Activated CD8-positive, alpha-beta memory T cell treated with anti-CD3 and anti-CD28 coated beads, Interleukin-2, amount 10 ng/mL, durations not matched to agents 7 days and 5 days (primary cell): ENCODE data around the gene CIART. TPM values are rescaled to one million over a fixed set of nuclear protein-coding genes. Genes with fewer than 3 reads are reported as not detected.
"Not testable (repeated sequence)": the region's sequence is repeated elsewhere in the genome, so short reads cannot be mapped to it uniquely, and the experiment has no call there.

Experiments used
- ATAC-seq: fragments of 150-1000 bp; cut with Tn5 transposase; one replicate; pipeline ENCODE4 v1.10.0; 2021; ENCODE audit warnings: moderate library complexity
- CTCF ChIA-PET: fragments of 350-600 bp; sonication (Branson Sonifier 250); formaldehyde crosslinking; loops from one replicate; lab custom pipeline; 2021; ENCODE audit warnings: antibody characterized with exemption; lab: Charles Lee
- DNase-seq: peaks from one replicate; pipeline ENCODE4 v3.0.0-alpha.2; 2020
- H3K27ac Mint-ChIP-seq: one replicate; pipeline ENCODE4 v1.8.0; 2021; ENCODE audit warnings: mild to moderate bottlenecking, mixed read lengths
- H3K27me3 Mint-ChIP-seq: one replicate; pipeline ENCODE4 v1.8.0; 2021; ENCODE audit warnings: mixed read lengths
- H3K36me3 Mint-ChIP-seq: one replicate; pipeline ENCODE4 v1.8.0; 2021; ENCODE audit warnings: mild to moderate bottlenecking, mixed read lengths
- H3K4me1 Mint-ChIP-seq: one replicate; pipeline ENCODE4 v1.8.0; 2021; ENCODE audit warnings: mixed read lengths
- H3K4me3 Mint-ChIP-seq: one replicate; pipeline ENCODE4 v1.8.0; 2021; ENCODE audit warnings: mild to moderate bottlenecking, moderate library complexity, mixed read lengths
- H3K9me3 Mint-ChIP-seq: one replicate; pipeline ENCODE4 v1.8.0; 2022; ENCODE audit warnings: low read depth, mixed read lengths
- total RNA-seq, 2 experiments: library from RNA; stranded (reverse); gene quantifications; one replicate each; pipeline ENCODE4 v1.2.3, GENCODE V29; 2021

Gene CIART
- total RNA-seq, 2 experiments from 2014 or later: 0.44 to 1.7 TPM

DNA sequence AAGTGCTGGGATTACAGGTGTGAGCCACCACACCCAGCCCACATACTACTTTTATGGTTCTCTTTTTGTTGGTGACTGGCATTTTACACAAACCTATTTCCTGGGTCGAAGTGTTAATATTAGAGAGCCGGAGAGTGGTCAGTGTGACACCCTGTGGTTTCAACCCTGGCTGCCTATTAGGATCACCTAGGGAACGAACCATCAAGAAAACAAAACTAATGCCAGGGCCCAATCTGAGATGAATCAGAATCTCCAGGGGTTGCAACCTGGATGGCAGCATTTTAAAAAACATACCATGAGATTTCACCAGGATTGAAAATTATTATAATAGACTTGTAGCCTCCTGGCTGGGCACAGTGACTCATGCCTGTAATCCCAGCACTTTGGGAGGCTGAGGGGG, 17.4 kb downstream of the CIART start:
- H3K9me3 Mint-ChIP-seq: no peaks in the 10 kb centered on the region
- H3K36me3 Mint-ChIP-seq: peaks cover 37% of the 10 kb centered on the region
- CTCF ChIA-PET: no interaction called here
- H3K27me3 Mint-ChIP-seq: no peaks in the 10 kb centered on the region
- H3K4me1 Mint-ChIP-seq: peaks cover 27% of the 10 kb centered on the region
- H3K27ac Mint-ChIP-seq: no peak overlapping the region
- no peak overlapping the region for H3K4me3 Mint-ChIP-seq
- DNase-seq (no peak), ATAC-seq (no peak)

DNA sequence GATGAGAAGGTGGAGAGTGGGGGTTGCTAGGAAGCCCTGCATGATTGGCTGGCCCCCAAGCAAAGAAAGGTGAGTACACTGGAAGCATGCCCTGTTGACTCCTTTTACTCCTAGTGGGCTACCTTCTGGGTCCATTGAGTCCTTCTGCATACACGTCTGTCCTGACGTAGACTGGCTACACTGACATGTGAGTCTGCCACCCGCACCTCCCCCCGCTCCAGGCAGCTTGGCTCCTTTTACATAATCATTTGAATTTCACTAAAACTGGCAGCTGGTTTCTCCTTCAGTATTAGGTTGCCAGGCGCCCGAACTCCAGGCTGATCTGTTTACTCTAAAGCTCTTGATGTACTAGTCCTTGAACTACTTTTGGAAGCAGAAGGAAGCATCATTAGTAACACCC, 20.0 kb downstream of the CIART start:
- DNase-seq: no peak
- ATAC-seq: no peak
- no peaks in the 10 kb centered on the region for H3K27me3 Mint-ChIP-seq
- H3K4me1 Mint-ChIP-seq: peaks cover 6% of the 10 kb centered on the region
- peaks cover 27% of the 10 kb centered on the region for H3K36me3 Mint-ChIP-seq
- no peak overlapping the region for H3K4me3 Mint-ChIP-seq
- H3K27ac Mint-ChIP-seq: no peak overlapping the region
- CTCF ChIA-PET: no interaction called here
- H3K9me3 Mint-ChIP-seq: no peaks in the 10 kb centered on the region

DNA sequence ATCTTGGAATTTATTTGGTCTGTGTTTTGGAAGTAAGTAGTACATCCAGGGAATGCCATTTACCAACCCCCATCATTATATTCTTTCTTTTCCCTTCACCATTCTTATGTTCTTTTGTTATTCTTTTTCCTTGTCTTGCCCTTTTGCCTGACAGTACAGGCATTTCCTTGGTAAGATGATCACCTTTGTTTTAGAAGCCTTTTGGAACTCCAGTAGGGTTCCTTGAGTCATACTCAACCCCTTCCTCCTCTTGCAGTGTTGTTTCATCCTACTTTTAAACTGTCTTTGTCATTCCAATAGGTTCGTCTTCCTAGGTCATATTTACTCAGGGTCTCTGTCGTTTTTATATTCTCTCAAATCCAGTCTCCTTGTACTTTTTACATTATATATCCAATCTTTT, 20.5 kb downstream of the CIART start:
- no peak overlapping the region for H3K27ac Mint-ChIP-seq
- peaks cover 25% of the 10 kb centered on the region for H3K36me3 Mint-ChIP-seq
- no peak for ATAC-seq
- H3K9me3 Mint-ChIP-seq: no peaks in the 10 kb centered on the region
- H3K27me3 Mint-ChIP-seq: no peaks in the 10 kb centered on the region
- DNase-seq: no peak
- peaks cover 3% of the 10 kb centered on the region for H3K4me1 Mint-ChIP-seq
- CTCF ChIA-PET: no interaction called here
- H3K4me3 Mint-ChIP-seq: no peak overlapping the region

DNA sequence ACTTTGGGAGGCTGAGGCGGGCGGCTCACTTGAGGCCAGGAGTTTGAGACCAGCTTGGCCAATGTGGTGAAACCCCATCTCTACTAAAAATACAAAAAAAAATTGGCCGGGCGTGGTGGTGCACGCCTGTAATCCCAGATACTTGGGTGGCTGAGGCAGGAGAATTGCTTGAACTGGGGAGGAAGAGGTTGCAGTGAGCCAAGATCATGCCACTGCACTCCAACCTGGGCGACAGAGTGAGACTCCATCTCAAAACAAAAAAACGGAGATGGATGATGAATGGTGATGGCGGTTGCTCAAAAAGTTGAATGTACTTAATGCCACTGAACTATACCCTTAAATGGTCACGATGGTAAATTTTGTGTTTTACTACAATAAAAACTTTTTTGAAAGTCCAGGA, 26.2 kb downstream of the CIART start:
- H3K36me3 Mint-ChIP-seq: peaks cover 16% of the 10 kb centered on the region
- H3K27me3 Mint-ChIP-seq, ATAC-seq, H3K4me1 Mint-ChIP-seq, H3K9me3 Mint-ChIP-seq, DNase-seq, CTCF ChIA-PET, H3K27ac Mint-ChIP-seq, H3K4me3 Mint-ChIP-seq: not testable (repeated sequence)

DNA sequence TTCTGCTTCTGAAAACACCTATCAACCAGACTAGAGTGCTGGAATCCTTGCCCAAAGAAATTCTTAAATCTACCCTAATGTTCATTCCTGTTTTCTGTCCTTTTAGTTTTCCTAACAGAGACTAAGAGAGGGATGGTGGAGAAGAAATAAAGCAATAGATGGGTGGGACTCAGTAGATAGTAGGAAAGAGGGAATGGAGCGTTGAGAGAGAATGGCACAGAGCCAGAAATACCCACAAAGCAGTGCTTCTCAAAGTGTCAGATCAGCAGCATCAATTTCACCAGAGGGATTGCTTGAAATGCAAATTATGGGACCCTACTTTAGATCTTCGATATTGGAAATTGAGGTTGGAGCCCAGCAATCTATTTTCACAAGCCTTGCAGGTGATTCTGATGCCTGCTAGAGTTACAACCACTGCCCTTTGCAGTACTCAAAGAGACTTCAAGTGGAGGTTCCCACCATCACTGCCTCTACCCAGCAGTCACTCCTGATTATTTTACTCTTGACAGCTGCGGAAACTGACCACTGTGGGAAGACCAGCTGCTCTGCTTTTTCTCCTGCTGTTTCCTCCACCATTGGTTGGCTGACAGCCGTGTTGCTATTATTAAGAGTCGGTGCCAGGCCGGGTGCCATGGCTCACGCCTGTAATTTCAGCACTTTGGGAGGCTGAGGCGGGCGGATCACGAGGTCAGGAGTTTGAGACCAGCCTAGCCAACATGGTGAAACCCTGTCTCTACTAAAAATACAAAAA, 27.6 kb downstream of the CIART start:
- no peaks in the 10 kb centered on the region for H3K9me3 Mint-ChIP-seq
- H3K27me3 Mint-ChIP-seq: no peaks in the 10 kb centered on the region
- no peak overlapping the region for H3K27ac Mint-ChIP-seq
- CTCF ChIA-PET: no interaction called here
- no peak for ATAC-seq
- no peak for DNase-seq
- H3K4me1 Mint-ChIP-seq: no peaks in the 10 kb centered on the region
- no peak overlapping the region for H3K4me3 Mint-ChIP-seq
- peaks cover 16% of the 10 kb centered on the region for H3K36me3 Mint-ChIP-seq

DNA sequence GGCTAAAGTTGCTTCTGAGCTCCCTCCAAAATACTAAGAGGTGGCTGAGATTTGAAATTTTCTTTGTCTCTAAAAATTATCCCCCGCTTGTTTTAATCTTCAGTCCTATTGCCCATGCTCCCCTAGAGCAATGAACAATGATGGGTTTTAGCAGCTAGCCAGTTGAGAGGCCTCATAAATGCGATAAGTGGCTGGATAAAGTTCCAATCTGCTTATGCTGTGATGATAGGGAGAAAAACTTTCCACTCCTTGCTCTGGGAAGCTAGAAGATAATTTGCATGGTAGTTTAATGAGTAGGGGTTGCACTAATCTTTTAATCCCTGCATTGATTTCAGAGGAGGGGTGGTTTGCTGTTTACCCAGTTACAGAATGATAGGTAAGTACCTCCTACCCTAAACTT, 29.4 kb downstream of the CIART start:
- CTCF ChIA-PET: no interaction called here
- Mint-ChIP-seq H3K27me3 (no peaks in the 10 kb centered on the region), H3K27ac (no peak overlapping the region), H3K4me3 (no peak overlapping the region), H3K36me3 (peaks cover 13% of the 10 kb centered on the region), H3K4me1 (no peaks in the 10 kb centered on the region), H3K9me3 (no peaks in the 10 kb centered on the region)
- DNase-seq (no peak), ATAC-seq (no peak)

DNA sequence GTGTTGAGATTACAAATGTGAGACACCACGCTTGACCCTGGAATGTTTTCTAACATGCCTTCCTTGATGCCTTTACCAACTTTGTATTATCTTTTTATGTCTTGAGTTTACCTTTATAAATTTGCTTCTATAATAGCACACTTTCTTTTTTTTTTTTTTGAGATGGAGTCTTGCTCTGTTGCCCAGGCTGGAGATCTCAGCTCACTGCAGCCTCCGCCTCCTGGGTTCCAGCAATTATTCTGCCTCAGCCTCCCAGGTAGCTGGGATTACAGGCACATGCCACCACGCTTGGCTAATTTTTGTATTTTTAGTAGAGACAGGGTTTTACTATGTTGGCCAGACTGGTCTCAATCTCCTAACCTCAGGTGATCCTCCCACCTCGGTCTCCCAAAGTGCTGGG, 32.3 kb downstream of the CIART start:
- H3K4me3 Mint-ChIP-seq, H3K27me3 Mint-ChIP-seq, H3K36me3 Mint-ChIP-seq, H3K9me3 Mint-ChIP-seq, H3K4me1 Mint-ChIP-seq, H3K27ac Mint-ChIP-seq, DNase-seq, ATAC-seq: not testable (repeated sequence)
- CTCF ChIA-PET: interaction anchor here (0.6 to 1.0 kb wide), 2 partner anchors 10 to 59 kb away, joined by 3 read pairs; no protein-coding TSS in a partner anchor

DNA sequence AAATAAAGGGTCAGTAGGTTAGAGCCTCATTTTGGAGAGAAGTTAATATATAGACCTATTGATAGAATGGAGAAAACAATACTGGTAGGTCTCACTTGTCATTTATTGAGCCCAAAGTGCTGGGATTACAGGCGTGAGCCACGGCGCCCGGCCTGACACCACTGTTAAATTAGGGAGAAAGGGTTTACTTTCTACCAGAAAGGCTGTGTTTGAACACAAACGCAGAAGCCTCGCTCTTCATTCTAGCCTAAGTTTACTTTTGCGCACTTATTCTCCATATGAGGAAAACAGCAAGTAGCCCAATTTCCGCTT, 38.3 kb downstream of the CIART start:
- Mint-ChIP-seq H3K27me3 (no peaks in the 10 kb centered on the region), H3K9me3 (no peaks in the 10 kb centered on the region), H3K4me1 (peaks cover 29% of the 10 kb centered on the region), H3K36me3 (peaks cover 19% of the 10 kb centered on the region), H3K4me3 (peak overlapping the region; percentile 94), H3K27ac (peak overlapping the region; percentile 97)
- CTCF ChIA-PET: interaction anchor here (1.0 to 1.2 kb wide), 2 partner anchors 43 to 65 kb away, joined by 3 read pairs; partner anchors contain the start of gene RPRD2
- DNase-seq (no peak), ATAC-seq (no peak)

DNA sequence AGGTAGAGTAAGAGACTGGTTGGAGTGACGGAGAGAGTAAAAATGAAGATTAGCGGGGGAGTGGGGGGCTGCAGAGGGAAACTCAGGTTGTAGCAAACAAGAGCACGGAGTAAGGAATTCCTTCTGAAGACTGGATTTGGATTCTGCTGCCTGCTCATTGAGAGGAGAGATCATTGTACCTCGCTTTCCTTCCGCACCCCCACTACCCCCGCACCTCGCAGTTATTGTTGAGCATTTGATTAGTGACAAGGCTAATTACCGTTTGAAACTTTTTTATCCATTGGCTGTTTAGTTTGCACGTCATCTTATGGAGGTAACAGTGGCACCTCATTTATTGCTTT, 39.4 kb downstream of the CIART start:
- H3K9me3 Mint-ChIP-seq: no peaks in the 10 kb centered on the region
- ATAC-seq: peak; percentile 3
- CTCF ChIA-PET: interaction anchor here (0.6 to 1.2 kb wide), 4 partner anchors 20 to 66 kb away, joined by 3 to 4 read pairs (median 3); partner anchors contain the start of gene RPRD2
- H3K36me3 Mint-ChIP-seq: peaks cover 29% of the 10 kb centered on the region
- peaks cover 33% of the 10 kb centered on the region for H3K4me1 Mint-ChIP-seq
- H3K27me3 Mint-ChIP-seq: no peaks in the 10 kb centered on the region
- H3K27ac Mint-ChIP-seq: peak overlapping the region; percentile 97
- H3K4me3 Mint-ChIP-seq: peak overlapping the region; percentile 94
- peak; percentile 41 for DNase-seq

DNA sequence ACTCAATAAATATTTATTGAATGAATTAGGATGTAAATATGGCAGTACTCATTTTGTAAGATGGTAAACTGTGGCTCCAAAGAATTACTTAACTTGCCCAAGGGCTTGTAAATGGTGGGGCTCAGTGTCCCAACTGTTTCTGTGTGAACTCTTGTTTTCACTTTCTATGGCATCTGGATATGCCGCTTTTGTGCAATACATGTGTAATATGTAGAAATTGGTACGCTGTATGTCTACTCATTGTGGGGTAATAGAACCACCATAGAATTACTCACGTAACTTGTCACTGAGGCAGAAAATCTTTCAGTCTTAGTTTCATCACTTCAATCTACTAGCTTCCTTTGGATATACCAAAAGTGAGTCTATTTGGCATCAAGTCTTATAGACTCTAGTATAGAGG, 40.0 kb downstream of the CIART start:
- CTCF ChIA-PET: interaction anchor here (0.6 to 1.1 kb wide), 5 partner anchors 16 to 66 kb away, joined by 3 to 6 read pairs (median 3); no protein-coding TSS in a partner anchor
- H3K36me3 Mint-ChIP-seq: peaks cover 32% of the 10 kb centered on the region
- peaks cover 33% of the 10 kb centered on the region for H3K4me1 Mint-ChIP-seq
- no peaks in the 10 kb centered on the region for H3K9me3 Mint-ChIP-seq
- H3K27me3 Mint-ChIP-seq: no peaks in the 10 kb centered on the region
- ATAC-seq (peak; percentile 29), DNase-seq (peak; percentile 54)
- peak overlapping the region; percentile 94 for H3K4me3 Mint-ChIP-seq
- H3K27ac Mint-ChIP-seq: peak overlapping the region; percentile 97

DNA sequence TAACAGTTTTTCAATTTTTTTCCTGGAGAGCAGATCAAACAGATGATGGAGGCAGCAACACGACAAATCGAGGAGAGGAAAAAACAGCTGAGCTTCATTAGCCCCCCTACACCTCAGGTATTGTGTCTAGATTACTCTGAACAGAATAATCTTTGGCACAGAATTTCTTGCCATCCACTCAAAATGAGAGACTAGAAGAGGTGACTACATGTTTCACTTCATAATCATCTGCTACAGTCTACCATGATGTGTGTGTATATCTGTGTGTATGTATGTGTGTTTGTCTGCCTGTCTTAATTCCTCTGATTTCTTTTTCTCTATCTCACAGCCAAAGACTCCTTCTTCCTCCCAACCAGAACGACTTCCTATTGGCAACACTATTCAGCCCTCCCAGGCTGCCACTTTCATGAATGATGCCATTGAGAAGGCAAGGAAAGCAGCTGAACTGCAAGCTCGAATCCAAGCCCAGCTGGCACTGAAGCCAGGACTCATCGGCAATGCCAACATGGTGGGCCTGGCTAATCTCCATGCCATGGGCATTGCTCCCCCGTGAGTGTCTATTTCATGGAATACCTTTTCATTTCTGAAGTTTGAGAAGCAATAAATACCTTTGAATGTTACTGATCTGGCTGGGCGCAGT, 50.4 kb downstream of the CIART start:
- Mint-ChIP-seq H3K27me3 (no peaks in the 10 kb centered on the region), H3K36me3 (peaks cover 53% of the 10 kb centered on the region), H3K4me1 (peaks cover 4% of the 10 kb centered on the region), H3K27ac (no peak overlapping the region), H3K9me3 (no peaks in the 10 kb centered on the region), H3K4me3 (no peak overlapping the region)
- DNase-seq: no peak
- no peak for ATAC-seq
- CTCF ChIA-PET: no interaction called here

Other genes starting within 250 kb of the CIART start
- gene VPS45, start 214.8 kb upstream of the CIART start, total RNA-seq: 10 to 100 TPM; 34.7 to 35.9 TPM
- gene PLEKHO1, start 132.6 kb upstream of the CIART start, total RNA-seq: 100 to 1,000 TPM in 1 of 2 experiments, 10 to 100 TPM in 1; 98.2 to 128 TPM
- 100 to 1,000 TPM; 130 to 173 TPM for gene ANP32E, start 46.4 kb upstream of the CIART start, total RNA-seq
- not detected for gene CA14, start 24.8 kb upstream of the CIART start, total RNA-seq
- 100 to 1,000 TPM; 122 to 142 TPM for gene APH1A, start 13.5 kb upstream of the CIART start, total RNA-seq
- 1 to 10 TPM in 1 of 2 experiments, under 1 TPM in 1; 0.40 to 1.8 TPM for gene C1orf54, start 9.8 kb upstream of the CIART start, total RNA-seq
- 10 to 100 TPM; 70.9 to 82.8 TPM for gene MRPS21, start 11.3 kb downstream of the CIART start, total RNA-seq
- gene PRPF3, start 39.0 kb downstream of the CIART start, total RNA-seq: 10 to 100 TPM; 72.5 to 76.2 TPM
- 10 to 100 TPM; 28.1 to 28.5 TPM for gene RPRD2, start 81.6 kb downstream of the CIART start, total RNA-seq
- gene TARS2, start 204.9 kb downstream of the CIART start, total RNA-seq: 10 to 100 TPM; 51.0 to 51.8 TPM
- gene ECM1, start 225.6 kb downstream of the CIART start, total RNA-seq: 1 to 10 TPM; 1.0 to 1.3 TPM
- under 1 TPM in 1 of 2 experiments, not detected in 1; 0.59 TPM for gene FALEC, start 233.2 kb downstream of the CIART start, total RNA-seq